HEK293 (cell line): ENCODE results near the gene RILPL2.

Experiments
- ATF2 ChIP-seq: fragments of 450-650 bp; formaldehyde crosslinking; IDR thresholded peaks from 2 replicates; pipeline ENCODE4 v1.5.1; 2016; ENCODE audit warnings: missing biosample characterization, missing genetic modification characterization, low read depth
- CTCF ChIP-seq: fragments of 450-650 bp; formaldehyde crosslinking; IDR thresholded peaks from 2 replicates; pipeline ENCODE4 v1.5.1; 2016; ENCODE audit warnings: missing biosample characterization, missing genetic modification characterization
- IKZF3 ChIP-seq: fragments of 450-650 bp; IDR thresholded peaks from 2 replicates; pipeline ENCODE4 v1.5.0; 2018; ENCODE audit warnings: missing biosample characterization, mild to moderate bottlenecking, missing genetic modification characterization, moderate library complexity
- REPIN1 ChIP-seq: fragments of 450-650 bp; formaldehyde crosslinking; IDR thresholded peaks from 2 replicates; pipeline ENCODE4 v1.5.1; 2017; ENCODE audit warnings: missing biosample characterization, missing genetic modification characterization, low read depth
- ZBTB48 ChIP-seq: fragments of 450-650 bp; formaldehyde crosslinking; IDR thresholded peaks from 2 replicates; pipeline ENCODE4 v1.5.1; 2016; ENCODE audit warnings: missing biosample characterization, missing genetic modification characterization
- ZEB2 ChIP-seq: fragments of 450-650 bp; formaldehyde crosslinking; IDR thresholded peaks from 2 replicates; pipeline ENCODE4 v1.5.1; 2016; ENCODE audit warnings: missing biosample characterization, missing genetic modification characterization
- ZNF112 ChIP-seq: fragments of 450-650 bp; formaldehyde crosslinking; IDR thresholded peaks from 2 replicates; pipeline ENCODE4 v1.5.0; 2017; ENCODE audit warnings: missing biosample characterization, missing genetic modification characterization
- ZNF266 ChIP-seq: fragments of 450-650 bp; formaldehyde crosslinking; IDR thresholded peaks from 2 replicates; pipeline ENCODE4 v1.5.1; 2016; ENCODE audit warnings: missing biosample characterization, missing genetic modification characterization, low read depth
- ZNF302 ChIP-seq: fragments of 450-650 bp; formaldehyde crosslinking; IDR thresholded peaks from 2 replicates; pipeline ENCODE4 v1.5.1; 2016; ENCODE audit warnings: missing biosample characterization, missing genetic modification characterization, low read depth
- ZNF394 ChIP-seq: fragments of 450-650 bp; formaldehyde crosslinking; IDR thresholded peaks from 2 replicates; pipeline ENCODE4 v1.5.1; 2016; ENCODE audit warnings: missing biosample characterization, missing genetic modification characterization, mild to moderate bottlenecking, moderate library complexity, borderline replicate concordance
- ZNF558 ChIP-seq: fragments of 450-650 bp; formaldehyde crosslinking; IDR thresholded peaks from 2 replicates; pipeline ENCODE4 v1.5.1; 2016; ENCODE audit warnings: missing biosample characterization, missing genetic modification characterization
- ZNF670 ChIP-seq: fragments of 450-650 bp; formaldehyde crosslinking; IDR thresholded peaks from 2 replicates; pipeline ENCODE4 v1.5.1; 2016; ENCODE audit warnings: missing biosample characterization, missing genetic modification characterization, low read depth
- ZNF701 ChIP-seq: fragments of 450-650 bp; formaldehyde crosslinking; IDR thresholded peaks from 2 replicates; pipeline ENCODE4 v1.5.1; 2016; ENCODE audit warnings: missing biosample characterization, missing genetic modification characterization
- TF ChIP-seq, protein P1 (sequence below): fragments of 450-650 bp; formaldehyde crosslinking; IDR thresholded peaks from 2 replicates; pipeline ENCODE4 v1.5.1; 2016; ENCODE audit warnings: missing biosample characterization, missing genetic modification characterization

- TF ChIP-seq CTCF (tag by site-specific recombination), result no peak
- no peak for TF ChIP-seq IKZF3 (tag by site-specific recombination)
- no peak for TF ChIP-seq REPIN1 (tag by site-specific recombination)
- no peak for TF ChIP-seq ZNF701 (tag by site-specific recombination)
- TF ChIP-seq ZEB2, result no peak
- no peak for TF ChIP-seq ZNF266 (tag by site-specific recombination)
- TF ChIP-seq, protein P1, sequence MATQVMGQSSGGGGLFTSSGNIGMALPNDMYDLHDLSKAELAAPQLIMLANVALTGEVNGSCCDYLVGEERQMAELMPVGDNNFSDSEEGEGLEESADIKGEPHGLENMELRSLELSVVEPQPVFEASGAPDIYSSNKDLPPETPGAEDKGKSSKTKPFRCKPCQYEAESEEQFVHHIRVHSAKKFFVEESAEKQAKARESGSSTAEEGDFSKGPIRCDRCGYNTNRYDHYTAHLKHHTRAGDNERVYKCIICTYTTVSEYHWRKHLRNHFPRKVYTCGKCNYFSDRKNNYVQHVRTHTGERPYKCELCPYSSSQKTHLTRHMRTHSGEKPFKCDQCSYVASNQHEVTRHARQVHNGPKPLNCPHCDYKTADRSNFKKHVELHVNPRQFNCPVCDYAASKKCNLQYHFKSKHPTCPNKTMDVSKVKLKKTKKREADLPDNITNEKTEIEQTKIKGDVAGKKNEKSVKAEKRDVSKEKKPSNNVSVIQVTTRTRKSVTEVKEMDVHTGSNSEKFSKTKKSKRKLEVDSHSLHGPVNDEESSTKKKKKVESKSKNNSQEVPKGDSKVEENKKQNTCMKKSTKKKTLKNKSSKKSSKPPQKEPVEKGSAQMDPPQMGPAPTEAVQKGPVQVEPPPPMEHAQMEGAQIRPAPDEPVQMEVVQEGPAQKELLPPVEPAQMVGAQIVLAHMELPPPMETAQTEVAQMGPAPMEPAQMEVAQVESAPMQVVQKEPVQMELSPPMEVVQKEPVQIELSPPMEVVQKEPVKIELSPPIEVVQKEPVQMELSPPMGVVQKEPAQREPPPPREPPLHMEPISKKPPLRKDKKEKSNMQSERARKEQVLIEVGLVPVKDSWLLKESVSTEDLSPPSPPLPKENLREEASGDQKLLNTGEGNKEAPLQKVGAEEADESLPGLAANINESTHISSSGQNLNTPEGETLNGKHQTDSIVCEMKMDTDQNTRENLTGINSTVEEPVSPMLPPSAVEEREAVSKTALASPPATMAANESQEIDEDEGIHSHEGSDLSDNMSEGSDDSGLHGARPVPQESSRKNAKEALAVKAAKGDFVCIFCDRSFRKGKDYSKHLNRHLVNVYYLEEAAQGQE, result no peak
- TF ChIP-seq ZNF558, result no peak
- no peak for TF ChIP-seq ZBTB48
- no peak for TF ChIP-seq ZNF302 (tag by site-specific recombination)
- TF ChIP-seq ATF2 (tag by site-specific recombination), result no peak
- no peak for TF ChIP-seq ZNF112
- TF ChIP-seq ZNF394 (tag by site-specific recombination), result no peak
- no peak for TF ChIP-seq ZNF670 (tag by site-specific recombination)
Measured at GRCh38 chr12:123391546-123392343, 44.7 kb downstream of the RILPL2 start.
